WTC11 (cell line): Measurements from ENCODE around the gene PGRMC2. TPM values are rescaled to one million over a fixed set of nuclear protein-coding genes. Genes with fewer than 3 reads are reported as not detected.
A peak's percentile ranks its signal among the peaks of the same experiment; 100 is the strongest.

ENCODE experiments used
- CBFB ChIP-seq: sonication (generic); formaldehyde crosslinking; IDR thresholded peaks from 2 replicates; pipeline ENCODE4 v1.8.1; 2022; ENCODE audit warnings: mild to moderate bottlenecking, low read depth, missing genetic modification reagents
- CDX4 ChIP-seq: fragments of 250-450 bp; sonication (Bioruptor Pico); IDR thresholded peaks from 2 replicates; pipeline ENCODE4 v1.9.0; 2021; ENCODE audit warnings: moderate library complexity, mild to moderate bottlenecking, inconsistent platforms, borderline replicate concordance
- CTCF ChIP-seq: fragments of 200-600 bp; IDR thresholded peaks from 2 replicates; pipeline ENCODE4 v1.8.0; 2022; ENCODE audit warnings: antibody characterized with exemption
- E2F4 ChIP-seq: sonication (generic); formaldehyde crosslinking; IDR thresholded peaks from 2 replicates; pipeline ENCODE4 v1.8.1; 2022; ENCODE audit warnings: low read depth, mild to moderate bottlenecking, moderate library complexity, missing genetic modification reagents, borderline replicate concordance
- ELF4 ChIP-seq: sonication (generic); formaldehyde crosslinking; IDR thresholded peaks from 2 replicates; pipeline ENCODE4 v1.8.1; 2022; ENCODE audit warnings: low read depth, mild to moderate bottlenecking, moderate library complexity, missing genetic modification reagents
- ETV6 ChIP-seq: sonication (generic); formaldehyde crosslinking; IDR thresholded peaks from 2 replicates; pipeline ENCODE4 v1.8.1; 2022; ENCODE audit warnings: mild to moderate bottlenecking, missing genetic modification reagents
- GRHL2 ChIP-seq: fragments of 250-450 bp; sonication (Bioruptor Pico); IDR thresholded peaks from 2 replicates; pipeline ENCODE4 v1.8.0; 2022; ENCODE audit warnings: mild to moderate bottlenecking, moderate library complexity; ENCODE audit not compliant: insufficient replicate concordance, severe bottlenecking
- HMGXB4 ChIP-seq: sonication (generic); formaldehyde crosslinking; IDR thresholded peaks from 2 replicates; pipeline ENCODE4 v1.8.1; 2023; ENCODE audit warnings: mild to moderate bottlenecking, moderate library complexity, missing genetic modification reagents
- JUN ChIP-seq: sonication (generic); formaldehyde crosslinking; IDR thresholded peaks from 2 replicates; pipeline ENCODE4 v1.8.0; 2023; ENCODE audit warnings: mild to moderate bottlenecking, missing genetic modification reagents
- KAT7 ChIP-seq: sonication (generic); formaldehyde crosslinking; IDR thresholded peaks from 2 replicates; pipeline ENCODE4 v1.8.1; 2023; ENCODE audit warnings: missing genetic modification reagents, mild to moderate bottlenecking, borderline replicate concordance
- MAX ChIP-seq: sonication (generic); formaldehyde crosslinking; IDR thresholded peaks from 2 replicates; pipeline ENCODE4 v1.8.0; 2022; ENCODE audit warnings: mild to moderate bottlenecking, missing genetic modification reagents
- NFATC4 ChIP-seq: fragments of 250-450 bp; sonication (Bioruptor Pico); IDR thresholded peaks from 2 replicates; pipeline ENCODE4 v1.9.0; 2021; ENCODE audit warnings: mild to moderate bottlenecking
- STAT6 ChIP-seq: sonication (generic); formaldehyde crosslinking; conservative IDR thresholded peaks from 2 replicates; pipeline ENCODE4 v1.8.1; 2023; ENCODE audit warnings: mild to moderate bottlenecking, low read depth, missing genetic modification reagents, moderate library complexity
- USF1 ChIP-seq: sonication (generic); formaldehyde crosslinking; IDR thresholded peaks from 2 replicates; pipeline ENCODE4 v1.8.0; 2022; ENCODE audit warnings: mild to moderate bottlenecking, missing genetic modification reagents
- ZBTB43 ChIP-seq: sonication (generic); formaldehyde crosslinking; IDR thresholded peaks from 2 replicates; pipeline ENCODE4 v1.8.1; 2023; ENCODE audit warnings: mild to moderate bottlenecking, missing genetic modification reagents
- ZMAT4 ChIP-seq: fragments of 250-450 bp; sonication (Bioruptor Pico); IDR thresholded peaks from 2 replicates; pipeline ENCODE4 v1.9.0; 2021; ENCODE audit warnings: mild to moderate bottlenecking
- ZNF232 ChIP-seq: sonication (generic); formaldehyde crosslinking; IDR thresholded peaks from 2 replicates; pipeline ENCODE4 v1.8.0; 2022; ENCODE audit warnings: mild to moderate bottlenecking, missing genetic modification reagents
- ZNF281 ChIP-seq: sonication (generic); formaldehyde crosslinking; IDR thresholded peaks from 2 replicates; pipeline ENCODE4 v1.8.0; 2023; ENCODE audit warnings: mild to moderate bottlenecking, missing genetic modification reagents
- ZNF396 ChIP-seq: fragments of 250-450 bp; sonication (Bioruptor Pico); IDR thresholded peaks from 2 replicates; pipeline ENCODE4 v1.8.0; 2021; ENCODE audit warnings: mild to moderate bottlenecking, moderate library complexity, borderline replicate concordance
- ZNF512 ChIP-seq: sonication (generic); formaldehyde crosslinking; IDR thresholded peaks from 2 replicates; pipeline ENCODE4 v1.8.1; 2022; ENCODE audit warnings: missing genetic modification reagents, borderline replicate concordance
- total RNA-seq: library from RNA; stranded (reverse); gene quantifications from 3 replicates; pipeline ENCODE4 v1.2.3, GENCODE V29; 2021

PGRMC2 gene
- total RNA-seq, 1 experiment from 2014 or later: 68.2 TPM

- no peak for TF ChIP-seq GRHL2 (CRISPR knock-in tag)
- no peak for TF ChIP-seq CTCF
- TF ChIP-seq CBFB: 0 out of 2 replicates have a peak, but pooled peaks have one; percentile 53
- no peak; the same call in 1 of the 2 replicates for TF ChIP-seq JUN
- peak; percentile 91 for TF ChIP-seq USF1 (CRISPR knock-in tag)
- peak; percentile 100 for TF ChIP-seq MAX (CRISPR knock-in tag)
- TF ChIP-seq NFATC4 (CRISPR knock-in tag): no peak
- peak; percentile 47; the same call in 1 of the 2 replicates for TF ChIP-seq ELF4 (CRISPR knock-in tag)
- 0 out of 2 replicates have a peak, but pooled peaks have one; percentile 80 for TF ChIP-seq KAT7 (CRISPR knock-in tag)
- TF ChIP-seq ZNF232: peak; percentile 98; the same call in 1 of the 2 replicates
- peak; percentile 99 for TF ChIP-seq ETV6 (CRISPR knock-in tag)
- TF ChIP-seq ZNF512: 0 out of 2 replicates have a peak, but pooled peaks have one; percentile 81
- TF ChIP-seq STAT6 (CRISPR knock-in tag): no peak
- no peak for TF ChIP-seq CDX4 (CRISPR knock-in tag)
- no peak for TF ChIP-seq ZNF396 (CRISPR knock-in tag)
- TF ChIP-seq ZMAT4 (CRISPR knock-in tag): no peak
- TF ChIP-seq E2F4: peak; percentile 94
- peak; percentile 92 for TF ChIP-seq HMGXB4 (CRISPR knock-in tag)
- peak; percentile 97 for TF ChIP-seq ZNF281 (CRISPR knock-in tag)
- peak; percentile 96 for TF ChIP-seq ZBTB43 (CRISPR knock-in tag)
Observed at GRCh38 chr4:128287871-128288688, 467 bp upstream of the PGRMC2 start (continued).
